ENCODE measurements around the gene PRXL2A. TPM values are rescaled to one million over a fixed set of nuclear protein-coding genes. Genes with fewer than 3 reads are reported as not detected.

PRXL2A gene
- total and polyA plus RNA-seq, 2 experiments from 2014 or later = 31.8 to 51.7 TPM

DNA sequence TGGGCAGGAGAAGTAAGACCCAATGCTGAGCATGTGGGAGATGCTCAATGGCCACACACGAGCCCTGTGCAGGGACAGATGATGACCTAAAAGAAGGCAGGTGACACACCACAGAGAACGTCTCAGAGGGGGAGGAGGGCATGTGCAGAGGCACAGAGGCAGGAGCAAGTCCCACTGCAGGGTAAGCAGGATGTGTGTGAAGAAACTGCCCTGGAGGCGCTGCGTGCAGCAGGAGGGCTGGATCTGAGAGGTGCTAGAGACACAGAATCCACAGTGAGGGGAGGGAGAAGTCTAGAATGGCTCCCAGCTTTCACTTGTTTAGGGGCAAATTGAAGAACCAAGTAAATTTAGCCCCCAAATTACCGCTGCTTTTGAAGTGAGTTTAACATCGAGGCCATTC, 36.9 kb upstream of the PRXL2A start:
- no peak overlapping the region for H3K4me3 ChIP-seq
- no peaks in the 10 kb centered on the region for H3F3A ChIP-seq (replicated peaks; ENCODE audit: low read depth)
- DNase-seq (ENCODE audit: low spot score) (no peak), ATAC-seq (no peak)
- no peak overlapping the region for H3K27ac ChIP-seq (ENCODE audit: low read depth)
- H3K4me1 ChIP-seq (ENCODE audit: insufficient read depth) = no peaks in the 10 kb centered on the region
- Mint-ChIP-seq H3K9me3 (peaks cover 26% of the 10 kb centered on the region), H3K4me3 (no peak overlapping the region), H3K36me3 (ENCODE audit: low read depth) (peaks cover 26% of the 10 kb centered on the region), H3K4me1 (no peaks in the 10 kb centered on the region), H3K27me3 (ENCODE audit: insufficient read depth, low read depth, poor library complexity) (peaks cover 3% of the 10 kb centered on the region), H3K27ac (no peak overlapping the region)
- H4K20me1 ChIP-seq (replicated peaks; ENCODE audit: insufficient read depth) = no peaks in the 10 kb centered on the region
- no peaks in the 10 kb centered on the region for H3K79me2 ChIP-seq (replicated peaks; ENCODE audit: insufficient read depth)
- H3K36me3 ChIP-seq (ENCODE audit: insufficient read depth) = peaks cover 16% of the 10 kb centered on the region
- no peak overlapping the region for H3K4me2 ChIP-seq
- H3K9me2 ChIP-seq (ENCODE audit: insufficient read depth) = no peaks in the 10 kb centered on the region
- no peak for TF ChIP-seq CREB1 (CRISPR knock-in tag; IDR thresholded peaks at IDR 0.05; ENCODE audit: low read depth)
- no peak for TF ChIP-seq EZH2 (IDR thresholded peaks at IDR 0.05; ENCODE audit: low read depth, unreplicated experiment)
- TF ChIP-seq ZNF114 (CRISPR knock-in tag; IDR thresholded peaks at IDR 0.05) = no peak
- TF ChIP-seq POLR2AphosphoS5 (IDR thresholded peaks at IDR 0.05; ENCODE audit: low read depth) = no peak
- no peak for TF ChIP-seq JUNB (IDR thresholded peaks at IDR 0.05; ENCODE audit: unreplicated experiment)
- TF ChIP-seq REST (IDR thresholded peaks at IDR 0.05; ENCODE audit: unreplicated experiment) = no peak
- no peak for TF ChIP-seq EZH2phosphoT487 (IDR thresholded peaks at IDR 0.05; ENCODE audit: unreplicated experiment)
- H3K27me3 ChIP-seq (ENCODE audit: insufficient read depth) = no peaks in the 10 kb centered on the region
- no peak overlapping the region for H2AFZ ChIP-seq

- Histone ChIP-seq H3K79me2 (replicated peaks; ENCODE audit: insufficient read depth) (no peaks in the 10 kb centered on the region), H2AFZ (no peak overlapping the region), H3K9me2 (ENCODE audit: insufficient read depth) (no peaks in the 10 kb centered on the region), H3K36me3 (ENCODE audit: insufficient read depth) (0 out of 2 replicates have a peak, but pooled peaks cover 6% of the 10 kb centered on the region), H4K20me1 (replicated peaks; ENCODE audit: insufficient read depth) (no peaks in the 10 kb centered on the region), H3F3A (replicated peaks; ENCODE audit: low read depth) (no peaks in the 10 kb centered on the region), H3K4me2 (no peak overlapping the region), H3K4me1 (ENCODE audit: insufficient read depth) (no peaks in the 10 kb centered on the region), H3K4me3 (no peak overlapping the region), H3K27ac (ENCODE audit: low read depth) (no peak overlapping the region), H3K27me3 (ENCODE audit: insufficient read depth) (no peaks in the 10 kb centered on the region)
- ATAC-seq = no peak
- TF ChIP-seq, protein P1, sequence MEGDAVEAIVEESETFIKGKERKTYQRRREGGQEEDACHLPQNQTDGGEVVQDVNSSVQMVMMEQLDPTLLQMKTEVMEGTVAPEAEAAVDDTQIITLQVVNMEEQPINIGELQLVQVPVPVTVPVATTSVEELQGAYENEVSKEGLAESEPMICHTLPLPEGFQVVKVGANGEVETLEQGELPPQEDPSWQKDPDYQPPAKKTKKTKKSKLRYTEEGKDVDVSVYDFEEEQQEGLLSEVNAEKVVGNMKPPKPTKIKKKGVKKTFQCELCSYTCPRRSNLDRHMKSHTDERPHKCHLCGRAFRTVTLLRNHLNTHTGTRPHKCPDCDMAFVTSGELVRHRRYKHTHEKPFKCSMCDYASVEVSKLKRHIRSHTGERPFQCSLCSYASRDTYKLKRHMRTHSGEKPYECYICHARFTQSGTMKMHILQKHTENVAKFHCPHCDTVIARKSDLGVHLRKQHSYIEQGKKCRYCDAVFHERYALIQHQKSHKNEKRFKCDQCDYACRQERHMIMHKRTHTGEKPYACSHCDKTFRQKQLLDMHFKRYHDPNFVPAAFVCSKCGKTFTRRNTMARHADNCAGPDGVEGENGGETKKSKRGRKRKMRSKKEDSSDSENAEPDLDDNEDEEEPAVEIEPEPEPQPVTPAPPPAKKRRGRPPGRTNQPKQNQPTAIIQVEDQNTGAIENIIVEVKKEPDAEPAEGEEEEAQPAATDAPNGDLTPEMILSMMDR (conservative IDR thresholded peaks at IDR 0.05; ENCODE audit: low read depth in 2 of 2) = no peak
- TF ChIP-seq ZNF331 (CRISPR knock-in tag; IDR thresholded peaks at IDR 0.05; ENCODE audit: low read depth) = no peak
- no peak for TF ChIP-seq POLR2AphosphoS5 (IDR thresholded peaks at IDR 0.05; ENCODE audit: low read depth)
- Mint-ChIP-seq H3K27ac (no peak overlapping the region), H3K9me3 (peaks cover 14% of the 10 kb centered on the region), H3K4me1 (no peaks in the 10 kb centered on the region), H3K27me3 (ENCODE audit: insufficient read depth, low read depth, poor library complexity) (no peaks in the 10 kb centered on the region), H3K4me3 (no peak overlapping the region), H3K36me3 (ENCODE audit: low read depth) (peaks cover 14% of the 10 kb centered on the region)
- no peak for DNase-seq (ENCODE audit: low spot score)
Measured at GRCh38 chr10:80372675-80373074, 35.7 kb upstream of the PRXL2A start.

All from GM23338 (cell line).